SH-SY5Y (cell line): ENCODE results near the gene IGSF11.

Source experiments
- GATA2 ChIP-seq: IDR thresholded peaks from 2 replicates; pipeline ENCODE4 v1.6.1; 2011; ENCODE audit warnings: mild to moderate bottlenecking, low read depth, low read length
- GATA3 ChIP-seq: IDR thresholded peaks from 2 replicates; pipeline ENCODE4 v1.6.1; 2011; ENCODE audit warnings: low read depth, mild to moderate bottlenecking, low read length, moderate library complexity

Gene IGSF11

GRCh38 chr3:118973050-118973449 lies 61.6 kb downstream of the IGSF11 start:
- TF ChIP-seq GATA3 (no peak), GATA2 (no peak)

- no peak for TF ChIP-seq GATA3
- no peak for TF ChIP-seq GATA2
Observed at GRCh38 chr3:118970819-118971218, 63.8 kb downstream of the IGSF11 start.

- TF ChIP-seq GATA3 (no peak), GATA2 (no peak)
Observed at GRCh38 chr3:118968640-118969039, 66.0 kb downstream of the IGSF11 start.

- TF ChIP-seq GATA3, result no peak
- no peak for TF ChIP-seq GATA2
Observed at GRCh38 chr3:118968111-118968510, 66.5 kb downstream of the IGSF11 start.

GRCh38 chr3:118966700-118967099 lies 67.9 kb downstream of the IGSF11 start:
- TF ChIP-seq GATA3 (no peak), GATA2 (no peak)

GRCh38 chr3:118963711-118964110 lies 70.9 kb downstream of the IGSF11 start:
- TF ChIP-seq GATA3 (no peak), GATA2 (no peak)

GRCh38 chr3:118960876-118961450 lies 73.7 kb downstream of the IGSF11 start:
- TF ChIP-seq GATA3 (no peak), GATA2 (no peak)

GRCh38 chr3:118955914-118956556 lies 78.6 kb downstream of the IGSF11 start:
- no peak for TF ChIP-seq GATA3
- TF ChIP-seq GATA2, result no peak

- TF ChIP-seq GATA3, result no peak
- TF ChIP-seq GATA2, result no peak
Observed at GRCh38 chr3:118951089-118951488, 83.6 kb downstream of the IGSF11 start.

GRCh38 chr3:118949113-118949760 lies 85.4 kb downstream of the IGSF11 start:
- TF ChIP-seq GATA3, result no peak
- TF ChIP-seq GATA2, result no peak

GRCh38 chr3:118948146-118948545 lies 86.5 kb downstream of the IGSF11 start:
- TF ChIP-seq GATA2, result no peak
- TF ChIP-seq GATA3, result no peak

GRCh38 chr3:118946449-118946848 lies 88.2 kb downstream of the IGSF11 start:
- no peak for TF ChIP-seq GATA2
- no peak for TF ChIP-seq GATA3

GRCh38 chr3:118945834-118946233 lies 88.8 kb downstream of the IGSF11 start:
- TF ChIP-seq GATA3, result no peak
- TF ChIP-seq GATA2, result no peak

- TF ChIP-seq GATA3, result peak; percentile 25; the same call in 1 of the 2 replicates
- peak; percentile 18; the same call in 1 of the 2 replicates for TF ChIP-seq GATA2
Observed at GRCh38 chr3:118943597-118943996, 91.0 kb downstream of the IGSF11 start.

GRCh38 chr3:118942671-118943070 lies 92.0 kb downstream of the IGSF11 start:
- TF ChIP-seq GATA3, result no peak
- no peak for TF ChIP-seq GATA2

- TF ChIP-seq GATA2 (no peak), GATA3 (no peak)
Observed at GRCh38 chr3:118942195-118942594, 92.5 kb downstream of the IGSF11 start.
